Kidney (tissue), 14 donors: Measurements from ENCODE around the gene NOTCH4. TPM values are rescaled to one million over a fixed set of nuclear protein-coding genes. Genes with fewer than 3 reads are reported as not detected.

Source experiments
- DNase-seq, 5 donors: peaks; one replicate each; pipeline ENCODE4 v3.0.0-alpha.2; 2013 to 2020
- FAIRE-seq: peaks from 2 replicates; lab custom pipeline; 2012; peaks lifted over from hg19 to GRCh38; lab: Jason Lieb, UNC
- H3K27ac ChIP-seq, 2 donors: one replicate each; pipeline ENCODE4 v1.7.0; 2013; ENCODE audit warnings: low read depth in 2 of 2, low read length in 2 of 2, inconsistent platforms in 1 of 2
- H3K27me3 ChIP-seq: one replicate; pipeline ENCODE4 v1.7.1; 2013; ENCODE audit warnings: low read length, inconsistent platforms; ENCODE audit not compliant: control insufficient read depth, insufficient read depth
- H3K36me3 ChIP-seq, 3 donors: one replicate each; pipeline versions ENCODE4 v1.7.0 to v1.7.1; 2013; ENCODE audit warnings: low read length in 3 of 3, control low read depth in 1 of 3, inconsistent platforms in 1 of 3; ENCODE audit not compliant: insufficient read depth in 3 of 3, control insufficient read depth in 2 of 3
- H3K4me1 ChIP-seq, 3 donors: one replicate each; pipeline versions ENCODE4 v1.7.0 to v1.7.1; 2013; ENCODE audit warnings: low read length in 3 of 3, inconsistent platforms in 1 of 3, low read depth in 1 of 3; ENCODE audit not compliant: control insufficient read depth in 2 of 3, insufficient read depth in 2 of 3
- H3K4me3 ChIP-seq, 3 donors: one replicate each; pipeline versions ENCODE4 v1.7.0 to v1.8.1; 2013; ENCODE audit warnings: low read length in 3 of 3, control low read depth in 1 of 3, inconsistent platforms in 1 of 3
- H3K9ac ChIP-seq, 3 donors: one replicate each; pipeline versions ENCODE4 v1.7.0 to v1.7.1; 2013; ENCODE audit warnings: low read length in 3 of 3, control low read depth in 1 of 3, inconsistent platforms in 1 of 3
- H3K9me3 ChIP-seq, 3 donors: one replicate each; pipeline versions ENCODE4 v1.7.0 to v1.7.1; 2013; ENCODE audit warnings: low read length in 3 of 3, control low read depth in 1 of 3, inconsistent platforms in 1 of 3; ENCODE audit not compliant: control insufficient read depth in 2 of 3, insufficient read depth in 1 of 3
- CTCF ChIP-seq: IDR thresholded peaks from 3 replicates; pipeline ENCODE4 v1.5.1; 2012; ENCODE audit warnings: mild to moderate bottlenecking, moderate library complexity, borderline replicate concordance; ENCODE audit not compliant: insufficient read depth; ENCODE audit errors: extremely low read depth
- intact Hi-C: fragments of 100-400 bp; cut with DNase I; formaldehyde crosslinking; loops from one replicate; pipeline ENCODE4 v1.11.1; 2022
- polyA plus RNA-seq: library from polyadenylated mRNA; stranded (reverse); fragments of 350-450 nt; fragmentation: Illumina TruSeq; extraction: RNeasy Lipid Tissue Mini Kit (QIAGEN cat#74804); gene quantifications from one replicate; pipeline ENCODE4 v1.2.3, GENCODE V29; 2014; ENCODE audit warnings: low read depth, low replicate concordance; ENCODE audit not compliant: insufficient read depth
- total RNA-seq: library from RNA; stranded (reverse); fragmentation: NEBNext Ultra II Directional; extraction: Animal tissue kit (Norgen Biotek cat#: 25700); gene quantifications from one replicate; pipeline ENCODE4 v1.2.1, GENCODE V29; 2021
- donor health status: control.
- donor health status: control.
- donor health status: control.
- donor health status: control.
- donor health status: control.
- donor health status: DM: yes; HTN: yes; CAD: no.
- donor health status: Normal renal cell carcinoma (clear cell type).

NOTCH4 gene
- total and polyA plus RNA-seq, 2 donors from 2014 or later: 22.5 to 30.5 TPM

GRCh38 chr6:32176476-32177182 is 47.2 kb downstream of the NOTCH4 start:
- H3K27me3 ChIP-seq: no peaks in the 10 kb centered on the region
- peaks cover 7 to 31% (median 30%) of the 10 kb centered on the region in 3 donors for H3K4me1 ChIP-seq
- no peaks in the 10 kb centered on the region for H3K9me3 ChIP-seq
- peak overlapping the region; percentile 93 to 98 for H3K27ac ChIP-seq
- no peak for TF ChIP-seq CTCF
- DNase-seq (peak in 1 of 5 donors; percentile 29), FAIRE-seq (no peak)
- peak overlapping the region; percentile 48 to 91 (median 59) for H3K9ac ChIP-seq
- intact Hi-C loops: no loop called here
- peaks cover 0 to 8% (median 0%) of the 10 kb centered on the region in 3 donors for H3K36me3 ChIP-seq
- peak overlapping the region; percentile 75 to 95 (median 94) for H3K4me3 ChIP-seq

- intact Hi-C loops: no loop called here
- Histone ChIP-seq H3K36me3 (peaks cover 0 to 3% (median 3%) of the 10 kb centered on the region in 3 donors), H3K9me3 (no peaks in the 10 kb centered on the region), H3K9ac (peak within 1 kb of the TSS; percentile 54 to 91 (median 59)), H3K27me3 (no peaks in the 10 kb centered on the region), H3K4me3 (peak within 1 kb of the TSS; percentile 77 to 95 (median 94)), H3K4me1 (peaks cover 7 to 31% (median 30%) of the 10 kb centered on the region in 3 donors), H3K27ac (peak within 1 kb of the TSS; percentile 93 to 98)
- no peak for TF ChIP-seq CTCF
- DNase-seq (peak; percentile 97 to 99 (median 98)), FAIRE-seq (no peak)
Observed at GRCh38 chr6:32175711-32176475, 48.0 kb downstream of the NOTCH4 start, which contains the start of gene AGPAT1. AGPAT1 (minus strand) TSS chr6:32176084; CDS start chr6:32171496, 4,588 bp downstream.

GRCh38 chr6:32175322-32175710 is 48.6 kb downstream of the NOTCH4 start:
- intact Hi-C loops: no loop called here
- DNase-seq: peak in 1 of 5 donors; percentile 28
- Histone ChIP-seq H3K36me3 (peaks cover 0 to 5% (median 0%) of the 10 kb centered on the region in 3 donors), H3K4me3 (peak overlapping the region; percentile 67 to 94 (median 77)), H3K27ac (peak overlapping the region; percentile 76 to 93), H3K9me3 (no peaks in the 10 kb centered on the region), H3K27me3 (no peaks in the 10 kb centered on the region), H3K4me1 (peaks cover 7 to 31% (median 30%) of the 10 kb centered on the region in 3 donors), H3K9ac (peak overlapping the region; percentile 50 to 88 (median 54))
- FAIRE-seq: no peak
- TF ChIP-seq CTCF: no peak
